Tibial nerve (tissue), 4 donors: ENCODE measurements around the gene DBNDD2. TPM values are rescaled to one million over a fixed set of nuclear protein-coding genes. Genes with fewer than 3 reads are reported as not detected.

Experiments used
- DNase-seq, 2 donors: peaks; one replicate each; pipeline ENCODE4 v3.0.0-alpha.2; 2019; ENCODE audit warnings: low spot score in 2 of 2
- H3K27ac ChIP-seq, 4 donors: fragments of 200-600 bp; sonication (generic) in 3 of 4; one replicate each; pipeline ENCODE4 v1.5.1; 2017 to 2019; ENCODE audit warnings: mild to moderate bottlenecking in 1 of 4
- H3K27me3 ChIP-seq, 2 donors: fragments of 200-600 bp; sonication (generic) in 1 of 2; one replicate each; pipeline versions ENCODE4 v1.5.1 to v1.6.0; 2017 to 2019
- H3K36me3 ChIP-seq, 3 donors: fragments of 200-600 bp; sonication (generic); one replicate each; pipeline ENCODE4 v1.5.1; 2018 to 2019
- H3K4me1 ChIP-seq, 4 donors: fragments of 200-600 bp; sonication (generic) in 3 of 4; one replicate each; pipeline ENCODE4 v1.5.1; 2017 to 2019
- H3K4me3 ChIP-seq, 4 donors: fragments of 200-600 bp; sonication (generic) in 3 of 4; one replicate each; pipeline ENCODE4 v1.5.1; 2017 to 2019; ENCODE audit warnings: mild to moderate bottlenecking in 1 of 4, moderate library complexity in 1 of 4
- H3K9me3 ChIP-seq, 4 donors: fragments of 200-600 bp; sonication (generic) in 3 of 4; one replicate each; pipeline ENCODE4 v1.5.1; 2017 to 2019
- CTCF ChIP-seq, 5 experiments: fragments of 200-600 bp in 3 of 5; fragments of 450-650 bp in 2 of 5; sonication (generic) in 3 of 5; IDR thresholded peaks; one replicate each; pipeline ENCODE4 v1.5.1; 2016 to 2019; ENCODE audit warnings: antibody characterized with exemption in 5 of 5, mild to moderate bottlenecking in 3 of 5, moderate library complexity in 2 of 5
- EP300 ChIP-seq, 2 donors: sonication (generic); formaldehyde crosslinking; IDR thresholded peaks; one replicate each; pipeline ENCODE4 v1.6.1; 2017; ENCODE audit warnings: antibody characterized with exemption in 2 of 2, mild to moderate bottlenecking in 1 of 2
- POLR2A ChIP-seq, 2 donors: fragments of 450-650 bp; IDR thresholded peaks; one replicate each; pipeline ENCODE4 v1.6.1; 2017; ENCODE audit warnings: antibody characterized with exemption in 2 of 2, mild to moderate bottlenecking in 2 of 2, moderate library complexity in 2 of 2
- WGBS, 2 donors: methylation state at CpG; one replicate each; pipeline ENCODE4 v1.1.5; 2018; 5-methylcytosine and 5-hydroxymethylcytosine counted together
- total RNA-seq, 4 donors: library from RNA; depleted of rRNA; stranded (reverse); fragments of >200 nt; gene quantifications; one replicate each; pipeline ENCODE4 v1.1.0, GENCODE V29; 2016

Gene DBNDD2
- total RNA-seq, 4 donors from 2014 or later: 36.3 to 63.3 (median 51.1) TPM

GRCh38 chr20:45395114-45395415 is 13.0 kb upstream of the DBNDD2 start:
- no peak for DNase-seq
- peaks cover 0 to 8% (median 0%) of the 10 kb centered on the region in 3 donors for H3K36me3 ChIP-seq
- TF ChIP-seq CTCF (IDR thresholded peaks at IDR 0.05) (no peak), POLR2A (IDR thresholded peaks at IDR 0.05) (no peak), EP300 (IDR thresholded peaks at IDR 0.05) (no peak)
- H3K4me1 ChIP-seq: no peaks in the 10 kb centered on the region
- no peak overlapping the region for H3K4me3 ChIP-seq
- H3K9me3 ChIP-seq: no peaks in the 10 kb centered on the region
- H3K27ac ChIP-seq: no peak overlapping the region
- 87 to 97% methylated on average over 7 of the region's 7 CpGs for WGBS, 2 donors
- no peaks in the 10 kb centered on the region for H3K27me3 ChIP-seq

DNA sequence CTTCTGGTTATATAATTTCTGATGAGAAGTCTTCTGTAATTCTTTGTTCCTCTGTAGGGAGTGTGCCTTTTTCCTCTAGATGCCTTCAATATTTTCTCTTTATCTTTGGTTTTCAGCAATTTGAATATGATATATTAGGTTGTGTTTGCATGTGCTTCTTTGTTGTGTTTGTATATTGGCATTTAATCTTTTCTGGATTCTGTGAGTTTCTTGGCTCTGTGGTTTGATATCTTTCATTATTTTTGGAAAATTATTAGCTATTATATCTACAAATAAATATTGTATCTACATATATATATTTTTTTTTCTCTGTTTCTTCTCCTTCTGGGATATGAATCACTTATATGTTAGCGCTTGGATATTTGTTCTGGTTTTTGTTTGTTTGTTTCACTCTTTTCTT is 9.1 kb upstream of the DBNDD2 start:
- H3K9me3 ChIP-seq: peaks cover 0 to 8% (median 0%) of the 10 kb centered on the region in 4 donors
- TF ChIP-seq CTCF (IDR thresholded peaks at IDR 0.05): no peak
- TF ChIP-seq POLR2A (IDR thresholded peaks at IDR 0.05): no peak
- no peak for TF ChIP-seq EP300 (IDR thresholded peaks at IDR 0.05)
- 93 to 100% methylated on average over 1 of the region's 1 CpG for WGBS, 2 donors

DNA sequence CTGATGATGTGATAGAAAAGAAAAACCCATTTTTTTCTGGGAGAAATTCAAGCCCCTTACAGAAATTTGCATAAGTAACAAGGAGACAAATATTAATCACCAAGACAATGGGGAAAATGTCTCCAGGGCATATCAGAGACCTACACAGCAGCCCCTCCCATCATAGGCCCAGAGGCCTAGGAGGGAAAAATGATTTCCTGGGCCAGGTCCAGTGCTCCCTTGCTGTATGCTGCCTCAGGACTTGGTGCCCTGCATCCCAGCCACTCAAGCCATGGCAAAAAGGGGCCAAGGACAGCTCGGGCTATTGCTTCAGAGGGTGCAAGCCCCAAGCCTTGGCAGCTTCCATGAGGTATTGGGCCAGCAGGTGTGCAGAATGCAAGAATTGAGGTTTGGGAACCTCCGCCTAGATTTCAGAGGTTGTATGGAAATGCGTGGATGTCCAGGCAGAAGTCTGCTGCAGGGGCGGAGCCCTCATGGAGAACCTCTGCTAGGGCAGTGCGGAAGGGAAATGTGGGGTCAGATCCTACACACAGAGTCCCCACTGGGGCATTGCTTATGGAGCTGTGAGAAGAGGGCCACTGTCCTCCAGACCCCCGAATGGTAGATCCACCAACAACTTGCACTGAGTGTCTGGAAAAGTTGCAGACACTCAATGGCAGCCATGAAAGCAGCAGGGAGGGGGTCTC is 7.6 kb upstream of the DBNDD2 start:
- no peaks in the 10 kb centered on the region for H3K36me3 ChIP-seq
- 87 to 97% methylated on average over 5 to 6 of the region's 6 CpGs for WGBS, 2 donors

More for the DNA sequence above, 9.1 kb upstream of the DBNDD2 start:
- peaks cover 0 to 8% (median 0%) of the 10 kb centered on the region in 3 donors for H3K36me3 ChIP-seq
- H3K4me1 ChIP-seq: no peaks in the 10 kb centered on the region
- H3K27ac ChIP-seq: no peak overlapping the region
- H3K4me3 ChIP-seq: no peak overlapping the region
- no peaks in the 10 kb centered on the region for H3K27me3 ChIP-seq
- no peak for DNase-seq

GRCh38 chr20:45402946-45403345 is 5.1 kb upstream of the DBNDD2 start:
- no peak overlapping the region for H3K4me3 ChIP-seq
- H3K9me3 ChIP-seq: peaks cover 0 to 8% (median 0%) of the 10 kb centered on the region in 4 donors

More for the DNA sequence above, 7.6 kb upstream of the DBNDD2 start:
- peaks cover 0 to 8% (median 0%) of the 10 kb centered on the region in 4 donors for H3K9me3 ChIP-seq
- DNase-seq: no peak
- H3K27me3 ChIP-seq: no peaks in the 10 kb centered on the region
- H3K4me3 ChIP-seq: no peak overlapping the region
- peaks cover 0 to 3% (median 0%) of the 10 kb centered on the region in 4 donors for H3K4me1 ChIP-seq
- no peak for TF ChIP-seq CTCF (IDR thresholded peaks at IDR 0.05)
- TF ChIP-seq EP300 (IDR thresholded peaks at IDR 0.05): no peak
- no peak for TF ChIP-seq POLR2A (IDR thresholded peaks at IDR 0.05)
- H3K27ac ChIP-seq: no peak overlapping the region

More at GRCh38 chr20:45402946-45403345, 5.1 kb upstream of the DBNDD2 start:
- DNase-seq: no peak
- no peaks in the 10 kb centered on the region for H3K27me3 ChIP-seq
- H3K4me1 ChIP-seq: peaks cover 0 to 17% (median 11%) of the 10 kb centered on the region in 4 donors
- WGBS, 2 donors: 100% methylated on average over 1 of the region's 1 CpG
- TF ChIP-seq CTCF (IDR thresholded peaks at IDR 0.05) (no peak), POLR2A (IDR thresholded peaks at IDR 0.05) (no peak), EP300 (IDR thresholded peaks at IDR 0.05) (no peak)
- no peaks in the 10 kb centered on the region for H3K36me3 ChIP-seq
- no peak overlapping the region for H3K27ac ChIP-seq
